ENCODE results near the gene SORBS1. TPM values are rescaled to one million over a fixed set of nuclear protein-coding genes. Genes with fewer than 3 reads are reported as not detected.

Gene SORBS1
- total RNA-seq, result 0.93 and 2.3 TPM in 2 replicates

GRCh38 chr10:95561177-95561863 is at the start of gene SORBS1:
Gene SORBS1, minus strand, starts transcription at chr10:95561371. Its CDS starts 120,236 bp downstream, at chr10:95441135.

GRCh38 chr10:95290461-95291364 is 270.5 kb downstream of the SORBS1 start, which contains the start of gene PDLIM1:
Gene PDLIM1, minus strand, starts transcription at chr10:95291003. Its CDS starts 88 bp downstream, at chr10:95290915.

Other genes with a start within 250 kb of the SORBS1 start
- gene ALDH18A1, start 95.3 kb upstream of the SORBS1 start, total RNA-seq, result 86.4 and 131 TPM in 2 replicates
- 30.9 and 43.7 TPM in 2 replicates for gene TCTN3, start 132.6 kb upstream of the SORBS1 start, total RNA-seq
- gene ENTPD1, start 194.8 kb upstream of the SORBS1 start, total RNA-seq, result 8.0 and 19.6 TPM in 2 replicates

Data from thoracic aorta endothelial cell (primary cell).